Thyroid gland (tissue), 4 donors: ENCODE results near the gene GCSAM.

Experiments used
- CTCF ChIP-seq, 6 experiments: fragments of 200-600 bp in 3 of 6; fragments of 450-650 bp in 3 of 6; sonication (generic) in 3 of 6; IDR thresholded peaks; one replicate each; pipeline ENCODE4 v1.5.1; 2016 to 2019; ENCODE audit warnings: antibody characterized with exemption in 6 of 6, mild to moderate bottlenecking in 2 of 6, inconsistent platforms in 1 of 6, moderate library complexity in 1 of 6
- POLR2A ChIP-seq, 2 donors: fragments of 450-650 bp; IDR thresholded peaks; one replicate each; pipeline ENCODE4 v1.6.1; 2017; ENCODE audit warnings: antibody characterized with exemption in 2 of 2, mild to moderate bottlenecking in 2 of 2, moderate library complexity in 1 of 2

- TF ChIP-seq CTCF (IDR thresholded peaks at IDR 0.05) (no peak), POLR2A (IDR thresholded peaks at IDR 0.05) (no peak)
Measured at GRCh38 chr3:112114576-112115160, 18.4 kb downstream of the GCSAM start.
